ENCODE results near the gene SLC2A1. TPM values are rescaled to one million over a fixed set of nuclear protein-coding genes. Genes with fewer than 3 reads are reported as not detected.

The SLC2A1 gene
- total RNA-seq, 4 donors from 2014 or later: 953 to 4,970 (median 3,437) TPM

- Histone ChIP-seq H3K4me3 (peak overlapping the region in 1 of 4 donors; percentile 94), H3K9me3 (no peaks in the 10 kb centered on the region), H3K4me1 (peaks cover 0 to 62% (median 31%) of the 10 kb centered on the region in 4 donors), H3K36me3 (peaks cover 0 to 32% (median 3%) of the 10 kb centered on the region in 3 donors), H3K27me3 (no peaks in the 10 kb centered on the region), H3K27ac (peak overlapping the region in 2 of 4 donors; percentile 3 to 27)
- TF ChIP-seq POLR2A (IDR thresholded peaks at IDR 0.05) (no peak), EP300 (IDR thresholded peaks at IDR 0.05) (no peak)
- TF ChIP-seq, protein P1, sequence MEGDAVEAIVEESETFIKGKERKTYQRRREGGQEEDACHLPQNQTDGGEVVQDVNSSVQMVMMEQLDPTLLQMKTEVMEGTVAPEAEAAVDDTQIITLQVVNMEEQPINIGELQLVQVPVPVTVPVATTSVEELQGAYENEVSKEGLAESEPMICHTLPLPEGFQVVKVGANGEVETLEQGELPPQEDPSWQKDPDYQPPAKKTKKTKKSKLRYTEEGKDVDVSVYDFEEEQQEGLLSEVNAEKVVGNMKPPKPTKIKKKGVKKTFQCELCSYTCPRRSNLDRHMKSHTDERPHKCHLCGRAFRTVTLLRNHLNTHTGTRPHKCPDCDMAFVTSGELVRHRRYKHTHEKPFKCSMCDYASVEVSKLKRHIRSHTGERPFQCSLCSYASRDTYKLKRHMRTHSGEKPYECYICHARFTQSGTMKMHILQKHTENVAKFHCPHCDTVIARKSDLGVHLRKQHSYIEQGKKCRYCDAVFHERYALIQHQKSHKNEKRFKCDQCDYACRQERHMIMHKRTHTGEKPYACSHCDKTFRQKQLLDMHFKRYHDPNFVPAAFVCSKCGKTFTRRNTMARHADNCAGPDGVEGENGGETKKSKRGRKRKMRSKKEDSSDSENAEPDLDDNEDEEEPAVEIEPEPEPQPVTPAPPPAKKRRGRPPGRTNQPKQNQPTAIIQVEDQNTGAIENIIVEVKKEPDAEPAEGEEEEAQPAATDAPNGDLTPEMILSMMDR (IDR thresholded peaks at IDR 0.05): no peak
- DNase-seq (ENCODE audit: low spot score in 2 of 2): no peak
- 55 to 64% methylated on average over 9 of the region's 9 CpGs for WGBS, 2 donors
These were observed 9.2 kb downstream of the SLC2A1 start for GRCh38 chr1:42949312-42950115.

GRCh38 chr1:42947965-42948732 is 10.5 kb downstream of the SLC2A1 start:
- TF ChIP-seq EP300 (IDR thresholded peaks at IDR 0.05): no peak
- TF ChIP-seq, protein P1 (IDR thresholded peaks at IDR 0.05): no peak
- no peak for TF ChIP-seq POLR2A (IDR thresholded peaks at IDR 0.05)
- Histone ChIP-seq H3K36me3 (peaks cover 0 to 30% (median 1%) of the 10 kb centered on the region in 3 donors), H3K9me3 (no peaks in the 10 kb centered on the region), H3K27me3 (no peaks in the 10 kb centered on the region), H3K27ac (peak overlapping the region in 3 of 4 donors; percentile 40 to 56 (median 53)), H3K4me3 (peak overlapping the region in 2 of 4 donors; percentile 3 to 94), H3K4me1 (peaks cover 0 to 63% (median 40%) of the 10 kb centered on the region in 4 donors)
- WGBS, 2 donors: 61 to 71% methylated on average over 11 to 13 of the region's 13 CpGs
- DNase-seq (ENCODE audit: low spot score in 2 of 2): no peak

- TF ChIP-seq EP300 (IDR thresholded peaks at IDR 0.05) (no peak), POLR2A (IDR thresholded peaks at IDR 0.05) (no peak)
- TF ChIP-seq, protein P1 (IDR thresholded peaks at IDR 0.05): no peak
- H3K27ac ChIP-seq: peak overlapping the region in 2 of 4 donors; percentile 60 to 81
These were observed 11.6 kb downstream of the SLC2A1 start for GRCh38 chr1:42947117-42947516.

DNA sequence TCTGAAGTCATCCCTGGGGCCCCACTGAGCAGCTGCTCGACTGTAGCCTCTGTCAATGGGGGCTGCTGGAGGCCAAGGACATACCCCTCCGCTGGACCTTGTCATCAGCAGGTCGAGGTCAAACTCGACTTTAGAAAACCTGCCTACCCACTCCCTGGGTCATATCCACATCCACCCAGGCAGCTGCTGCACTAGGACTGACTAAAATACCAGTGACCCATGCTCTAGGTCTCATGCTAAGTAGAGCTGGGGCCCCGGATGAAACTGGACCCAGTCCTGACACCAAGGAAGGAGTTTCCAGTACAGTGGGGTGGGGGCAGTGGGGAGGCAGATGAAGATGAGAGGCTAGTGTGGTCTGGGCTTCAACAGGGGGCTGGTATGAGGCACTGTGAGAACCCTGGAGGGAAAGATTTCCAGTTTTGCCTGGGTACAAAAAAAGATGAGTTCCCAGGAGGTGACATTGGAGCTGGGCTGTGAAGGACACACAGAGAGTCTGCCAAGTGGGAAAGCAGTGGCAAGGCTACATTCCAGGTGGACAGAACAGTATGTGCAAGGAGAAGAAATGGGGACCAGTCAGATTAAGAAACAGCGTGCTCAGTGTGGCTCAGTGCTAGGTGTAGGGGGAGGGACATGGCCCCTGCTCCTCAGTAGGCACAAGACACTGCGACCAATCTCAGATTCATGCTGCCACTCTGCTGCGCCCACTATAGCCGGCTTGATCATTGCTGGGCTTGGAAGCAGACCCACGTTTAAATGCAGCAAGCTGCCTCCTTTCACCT is 12.4 kb downstream of the SLC2A1 start:
- peak overlapping the region in 2 of 4 donors; percentile 81 to 85 for H3K27ac ChIP-seq
- 61 to 62% methylated on average over 10 of the region's 10 CpGs for WGBS, 2 donors
- H3K4me1 ChIP-seq: peaks cover 0 to 72% (median 49%) of the 10 kb centered on the region in 4 donors

More at GRCh38 chr1:42947117-42947516, 11.6 kb downstream of the SLC2A1 start:
- no peak for DNase-seq (ENCODE audit: low spot score in 2 of 2)
- Histone ChIP-seq H3K36me3 (peaks cover 0 to 34% (median 2%) of the 10 kb centered on the region in 3 donors), H3K27me3 (no peaks in the 10 kb centered on the region), H3K4me3 (peak overlapping the region in 1 of 4 donors; percentile 94), H3K4me1 (peaks cover 0 to 65% (median 45%) of the 10 kb centered on the region in 4 donors), H3K9me3 (no peaks in the 10 kb centered on the region)
- WGBS, 2 donors: 75 to 78% methylated on average over 4 of the region's 4 CpGs

GRCh38 chr1:42945164-42945563 is 13.5 kb downstream of the SLC2A1 start:
- Histone ChIP-seq H3K9me3 (no peaks in the 10 kb centered on the region), H3K36me3 (peaks cover 2 to 28% (median 5%) of the 10 kb centered on the region in 3 donors), H3K4me3 (peak overlapping the region in 2 of 4 donors; percentile 8 to 94), H3K27me3 (no peaks in the 10 kb centered on the region), H3K27ac (peak overlapping the region in 3 of 4 donors; percentile 63 to 85 (median 81)), H3K4me1 (peaks cover 0 to 84% (median 58%) of the 10 kb centered on the region in 4 donors)
- DNase-seq (ENCODE audit: low spot score in 2 of 2): no peak
- TF ChIP-seq EP300 (IDR thresholded peaks at IDR 0.05) (no peak), POLR2A (IDR thresholded peaks at IDR 0.05) (no peak)
- TF ChIP-seq, protein P1 (IDR thresholded peaks at IDR 0.05): no peak
- 68 to 71% methylated on average over 6 of the region's 6 CpGs for WGBS, 2 donors

More for the DNA sequence above, 12.4 kb downstream of the SLC2A1 start:
- Histone ChIP-seq H3K9me3 (no peaks in the 10 kb centered on the region), H3K36me3 (peaks cover under 1 to 32% (median 2%) of the 10 kb centered on the region in 3 donors), H3K4me3 (peak overlapping the region in 1 of 4 donors; percentile 94), H3K27me3 (no peaks in the 10 kb centered on the region)
- TF ChIP-seq EP300 (IDR thresholded peaks at IDR 0.05): peak in 1 of 2 donors; percentile 4
- TF ChIP-seq POLR2A (IDR thresholded peaks at IDR 0.05): no peak
- no peak for DNase-seq (ENCODE audit: low spot score in 2 of 2)

Measured in tibial nerve (tissue), 4 donors.